ENCODE measurements around the gene ULK4.

ULK4 gene

GRCh38 chr3:41629072-41629471, 332.8 kb downstream of the ULK4 start:
- Histone ChIP-seq H4K20me1 (ENCODE audit: insufficient read depth, low read length) (no peaks in the 10 kb centered on the region), H3K9me3 (ENCODE audit: insufficient read depth, low read length) (no peaks in the 10 kb centered on the region), H3K36me3 (replicated peaks; ENCODE audit: low read depth, low read length) (no peaks in the 10 kb centered on the region), H3K9ac (ENCODE audit: low read length) (no peak overlapping the region), H2AFZ (ENCODE audit: low read depth, low read length) (no peak overlapping the region), H3K79me2 (ENCODE audit: low read length) (no peaks in the 10 kb centered on the region), H3K4me1 (ENCODE audit: low read length) (no peaks in the 10 kb centered on the region), H3K4me3 (ENCODE audit: low read length) (no peak overlapping the region), H3K27ac (ENCODE audit: low read length) (no peak overlapping the region), H3K27me3 (ENCODE audit: low read depth, low read length) (no peaks in the 10 kb centered on the region), H3K4me2 (ENCODE audit: low read length) (no peak overlapping the region)
- TF ChIP-seq CTCF (IDR thresholded peaks at IDR 0.05; ENCODE audit: low read depth, low read length) = no peak
- no peak for TF ChIP-seq EZH2phosphoT487 (IDR thresholded peaks at IDR 0.05; ENCODE audit: low read depth)

GRCh38 chr3:41627477-41628087, 334.3 kb downstream of the ULK4 start:
- Histone ChIP-seq H3K9me3 (ENCODE audit: insufficient read depth, low read length) (no peaks in the 10 kb centered on the region), H3K36me3 (replicated peaks; ENCODE audit: low read depth, low read length) (no peaks in the 10 kb centered on the region), H3K9ac (ENCODE audit: low read length) (no peak overlapping the region), H4K20me1 (ENCODE audit: insufficient read depth, low read length) (no peaks in the 10 kb centered on the region), H3K79me2 (ENCODE audit: low read length) (no peaks in the 10 kb centered on the region), H3K4me1 (ENCODE audit: low read length) (no peaks in the 10 kb centered on the region), H3K27me3 (ENCODE audit: low read depth, low read length) (no peaks in the 10 kb centered on the region), H3K4me2 (ENCODE audit: low read length) (no peak overlapping the region), H2AFZ (ENCODE audit: low read depth, low read length) (no peak overlapping the region), H3K4me3 (ENCODE audit: low read length) (no peak overlapping the region), H3K27ac (ENCODE audit: low read length) (no peak overlapping the region)
- TF ChIP-seq CTCF (IDR thresholded peaks at IDR 0.05; ENCODE audit: low read depth, low read length) (no peak), EZH2phosphoT487 (IDR thresholded peaks at IDR 0.05; ENCODE audit: low read depth) (no peak)

GRCh38 chr3:41612853-41613252, 349.1 kb downstream of the ULK4 start:
- no peak overlapping the region for H3K9ac ChIP-seq (ENCODE audit: low read length)
- peaks cover 10% of the 10 kb centered on the region for H3K27me3 ChIP-seq (ENCODE audit: low read depth, low read length)
- H3K27ac ChIP-seq (ENCODE audit: low read length) = no peak overlapping the region
- H2AFZ ChIP-seq (ENCODE audit: low read depth, low read length) = no peak overlapping the region
- no peaks in the 10 kb centered on the region for H3K9me3 ChIP-seq (ENCODE audit: insufficient read depth, low read length)
- H3K4me3 ChIP-seq (ENCODE audit: low read length) = no peak overlapping the region
- no peaks in the 10 kb centered on the region for H4K20me1 ChIP-seq (ENCODE audit: insufficient read depth, low read length)
- H3K79me2 ChIP-seq (ENCODE audit: low read length) = no peaks in the 10 kb centered on the region
- TF ChIP-seq CTCF (IDR thresholded peaks at IDR 0.05; ENCODE audit: low read depth, low read length) (no peak), EZH2phosphoT487 (IDR thresholded peaks at IDR 0.05; ENCODE audit: low read depth) (no peak)
- H3K4me2 ChIP-seq (ENCODE audit: low read length) = no peak overlapping the region
- peaks cover 29% of the 10 kb centered on the region for H3K4me1 ChIP-seq (ENCODE audit: low read length)
- no peaks in the 10 kb centered on the region for H3K36me3 ChIP-seq (replicated peaks; ENCODE audit: low read depth, low read length)

- Histone ChIP-seq H3K36me3 (replicated peaks; ENCODE audit: low read depth, low read length) (no peaks in the 10 kb centered on the region), H3K27me3 (ENCODE audit: low read depth, low read length) (peaks cover 28% of the 10 kb centered on the region), H3K79me2 (ENCODE audit: low read length) (no peaks in the 10 kb centered on the region), H4K20me1 (ENCODE audit: insufficient read depth, low read length) (no peaks in the 10 kb centered on the region), H3K9me3 (ENCODE audit: insufficient read depth, low read length) (no peaks in the 10 kb centered on the region), H3K4me3 (ENCODE audit: low read length) (no peak overlapping the region), H2AFZ (ENCODE audit: low read depth, low read length) (no peak overlapping the region), H3K4me2 (ENCODE audit: low read length) (no peak overlapping the region), H3K4me1 (ENCODE audit: low read length) (peaks cover 41% of the 10 kb centered on the region), H3K27ac (ENCODE audit: low read length) (no peak overlapping the region), H3K9ac (ENCODE audit: low read length) (no peak overlapping the region)
- TF ChIP-seq EZH2phosphoT487 (IDR thresholded peaks at IDR 0.05; ENCODE audit: low read depth) = no peak
These were observed 350.9 kb downstream of the ULK4 start for GRCh38 chr3:41611008-41611407.

All from OCI-LY3 (cell line).